Measurements from ENCODE around the gene OR13C2. TPM values are rescaled to one million over a fixed set of nuclear protein-coding genes. Genes with fewer than 3 reads are reported as not detected.
"Not testable (repeated sequence)": the region's sequence is repeated elsewhere in the genome, so short reads cannot be mapped to it uniquely, and the experiment has no call there.

Gene OR13C2
- total and polyA plus RNA-seq, 4 donors, result not detected

- Histone ChIP-seq H3K36me3 (ENCODE audit: control insufficient read depth in 4 of 4, insufficient read depth in 4 of 4, low read length in 4 of 4) (no peaks in the 10 kb centered on the region), H3K9me3 (ENCODE audit: control insufficient read depth in 4 of 4, insufficient read depth in 3 of 4, low read length in 3 of 4) (no peaks in the 10 kb centered on the region), H3K4me3 (no peak overlapping the region), H3K27me3 (ENCODE audit: control insufficient read depth in 3 of 3, insufficient read depth in 3 of 3, low read length in 2 of 3) (no peaks in the 10 kb centered on the region), H3K27ac (ENCODE audit: low read depth in 1 of 2, low read length in 1 of 2) (no peak overlapping the region), H3K4me1 (ENCODE audit: control insufficient read depth in 5 of 5, insufficient read depth in 5 of 5, low read length in 5 of 5) (no peaks in the 10 kb centered on the region), H3K9ac (ENCODE audit: insufficient read depth in 1 of 2, low read length in 2 of 2) (no peak overlapping the region)
- no peak for DNase-seq
- ATAC-seq (ENCODE audit: insufficient read depth, low FRiP score), result no peak
- WGBS, 2 donors, result 86 to 92% methylated on average over 2 of the region's 2 CpGs
- TF ChIP-seq CTCF (IDR thresholded peaks at IDR 0.05; ENCODE audit: control extremely low read depth, extremely low read depth), result no peak
Measured at GRCh38 chr9:104606152-104606551, 725 bp upstream of the OR13C2 start.

GRCh38 chr9:104604801-104605200 lies 626 bp downstream of the OR13C2 start:
- ATAC-seq (ENCODE audit: insufficient read depth, low FRiP score) (no peak), DNase-seq (no peak)
- Histone ChIP-seq H3K27ac (ENCODE audit: low read depth in 1 of 2, low read length in 1 of 2) (no peak overlapping the region), H3K27me3 (ENCODE audit: control insufficient read depth in 3 of 3, insufficient read depth in 3 of 3, low read length in 2 of 3) (no peaks in the 10 kb centered on the region), H3K9ac (ENCODE audit: insufficient read depth in 1 of 2, low read length in 2 of 2) (no peak overlapping the region), H3K4me1 (ENCODE audit: control insufficient read depth in 5 of 5, insufficient read depth in 5 of 5, low read length in 5 of 5) (no peaks in the 10 kb centered on the region), H3K9me3 (ENCODE audit: control insufficient read depth in 4 of 4, insufficient read depth in 3 of 4, low read length in 3 of 4) (no peaks in the 10 kb centered on the region), H3K36me3 (ENCODE audit: control insufficient read depth in 4 of 4, insufficient read depth in 4 of 4, low read length in 4 of 4) (no peaks in the 10 kb centered on the region), H3K4me3 (no peak overlapping the region)
- WGBS, 2 donors, result 72 to 83% methylated on average over 3 of the region's 3 CpGs
- TF ChIP-seq CTCF (IDR thresholded peaks at IDR 0.05; ENCODE audit: control extremely low read depth, extremely low read depth), result no peak

- H3K4me1 ChIP-seq (ENCODE audit: control insufficient read depth in 5 of 5, insufficient read depth in 5 of 5, low read length in 5 of 5); H3K4me3 ChIP-seq; H3K9ac ChIP-seq (ENCODE audit: insufficient read depth in 1 of 2, low read length in 2 of 2); H3K9me3 ChIP-seq (ENCODE audit: control insufficient read depth in 4 of 4, insufficient read depth in 3 of 4, low read length in 3 of 4); H3K27ac ChIP-seq (ENCODE audit: low read depth in 1 of 2, low read length in 1 of 2); H3K36me3 ChIP-seq (ENCODE audit: control insufficient read depth in 4 of 4, insufficient read depth in 4 of 4, low read length in 4 of 4); H3K27me3 ChIP-seq (ENCODE audit: control insufficient read depth in 3 of 3, insufficient read depth in 3 of 3, low read length in 2 of 3); ATAC-seq (ENCODE audit: insufficient read depth, low FRiP score); DNase-seq: not testable (repeated sequence)
Measured at GRCh38 chr9:104599313-104599712, 6.1 kb downstream of the OR13C2 start, which contains the start of gene OR13C5. Gene OR13C5, minus strand, starts transcription at chr9:104599413. Its CDS starts 0 bp downstream, at chr9:104599413.

GRCh38 chr9:104598749-104599148 lies 6.7 kb downstream of the OR13C2 start:
- not testable (repeated sequence) for ATAC-seq (ENCODE audit: insufficient read depth, low FRiP score); H3K4me1 ChIP-seq (ENCODE audit: control insufficient read depth in 5 of 5, insufficient read depth in 5 of 5, low read length in 5 of 5); H3K4me3 ChIP-seq; DNase-seq; H3K36me3 ChIP-seq (ENCODE audit: control insufficient read depth in 4 of 4, insufficient read depth in 4 of 4, low read length in 4 of 4); H3K9ac ChIP-seq (ENCODE audit: insufficient read depth in 1 of 2, low read length in 2 of 2); H3K27me3 ChIP-seq (ENCODE audit: control insufficient read depth in 3 of 3, insufficient read depth in 3 of 3, low read length in 2 of 3); H3K27ac ChIP-seq (ENCODE audit: low read depth in 1 of 2, low read length in 1 of 2); H3K9me3 ChIP-seq (ENCODE audit: control insufficient read depth in 4 of 4, insufficient read depth in 3 of 4, low read length in 3 of 4)
- 81 to 85% methylated on average over 2 to 3 of the region's 3 CpGs for WGBS, 2 donors

GRCh38 chr9:104589626-104590025 lies 15.8 kb downstream of the OR13C2 start:
- 0 to 32% methylated on average over 1 of the region's 1 CpG for whole genome bisulfite sequencing, 2 donors
- ATAC-seq (ENCODE audit: insufficient read depth, low FRiP score) (no peak), DNase-seq (no peak)
- Histone ChIP-seq H3K27me3 (ENCODE audit: control insufficient read depth in 3 of 3, insufficient read depth in 3 of 3, low read length in 2 of 3) (no peaks in the 10 kb centered on the region), H3K4me1 (ENCODE audit: control insufficient read depth in 5 of 5, insufficient read depth in 5 of 5, low read length in 5 of 5) (no peaks in the 10 kb centered on the region), H3K9ac (ENCODE audit: insufficient read depth in 1 of 2, low read length in 2 of 2) (no peak overlapping the region), H3K36me3 (ENCODE audit: control insufficient read depth in 4 of 4, insufficient read depth in 4 of 4, low read length in 4 of 4) (no peaks in the 10 kb centered on the region), H3K9me3 (ENCODE audit: control insufficient read depth in 4 of 4, insufficient read depth in 3 of 4, low read length in 3 of 4) (peaks cover 0 to 4% (median 0%) of the 10 kb centered on the region in 4 donors), H3K4me3 (no peak overlapping the region), H3K27ac (ENCODE audit: low read depth in 1 of 2, low read length in 1 of 2) (no peak overlapping the region)
- no peak for TF ChIP-seq CTCF (IDR thresholded peaks at IDR 0.05; ENCODE audit: control extremely low read depth, extremely low read depth)
